ENCODE measurements around the gene CHID1.

Gene CHID1

GRCh38 chr11:871472-871871, 39.1 kb downstream of the CHID1 start:
- no peak for DNase-seq
- Histone ChIP-seq H3K27ac (no peak overlapping the region), H3K9me3 (ENCODE audit: severe bottlenecking) (no peaks in the 10 kb centered on the region), H3K27me3 (ENCODE audit: insufficient read depth, low read depth, severe bottlenecking) (no peaks in the 10 kb centered on the region), H3K36me3 (peaks cover 20% of the 10 kb centered on the region), H3K4me3 (ENCODE audit: low read depth, low read length) (no peak overlapping the region)
- TF ChIP-seq CTCF (IDR thresholded peaks at IDR 0.05; ENCODE audit: low read depth, low read length) = no peak

GRCh38 chr11:870418-870817, 40.2 kb downstream of the CHID1 start:
- Histone ChIP-seq H3K27ac (peak overlapping the region; percentile 56), H3K27me3 (ENCODE audit: insufficient read depth, low read depth, severe bottlenecking) (no peaks in the 10 kb centered on the region), H3K9me3 (ENCODE audit: severe bottlenecking) (no peaks in the 10 kb centered on the region), H3K36me3 (peaks cover 30% of the 10 kb centered on the region), H3K4me3 (ENCODE audit: low read depth, low read length) (no peak overlapping the region)
- no peak for TF ChIP-seq CTCF (IDR thresholded peaks at IDR 0.05; ENCODE audit: low read depth, low read length)
- DNase-seq = no peak

GRCh38 chr11:870127-870413, 40.5 kb downstream of the CHID1 start:
- DNase-seq = peak; percentile 71
- Histone ChIP-seq H3K27ac (peak overlapping the region; percentile 56), H3K36me3 (peaks cover 30% of the 10 kb centered on the region), H3K9me3 (ENCODE audit: severe bottlenecking) (no peaks in the 10 kb centered on the region), H3K27me3 (ENCODE audit: insufficient read depth, low read depth, severe bottlenecking) (no peaks in the 10 kb centered on the region), H3K4me3 (ENCODE audit: low read depth, low read length) (no peak overlapping the region)
- TF ChIP-seq CTCF (IDR thresholded peaks at IDR 0.05; ENCODE audit: low read depth, low read length) = peak; percentile 76

GRCh38 chr11:869399-870126, 41.0 kb downstream of the CHID1 start:
- no peaks in the 10 kb centered on the region for H3K27me3 ChIP-seq (ENCODE audit: insufficient read depth, low read depth, severe bottlenecking)
- H3K4me3 ChIP-seq (ENCODE audit: low read depth, low read length) = no peak overlapping the region
- no peak for DNase-seq
- H3K36me3 ChIP-seq = peaks cover 27% of the 10 kb centered on the region
- H3K9me3 ChIP-seq (ENCODE audit: severe bottlenecking) = no peaks in the 10 kb centered on the region
- no peak for TF ChIP-seq CTCF (IDR thresholded peaks at IDR 0.05; ENCODE audit: low read depth, low read length)
- peak overlapping the region; percentile 56 for H3K27ac ChIP-seq

GRCh38 chr11:868802-869201, 41.8 kb downstream of the CHID1 start:
- no peak overlapping the region for H3K4me3 ChIP-seq (ENCODE audit: low read depth, low read length)
- H3K36me3 ChIP-seq = peaks cover 24% of the 10 kb centered on the region
- no peak overlapping the region; the same call in 1 of the 2 replicates for H3K27ac ChIP-seq
- no peak for DNase-seq
- no peaks in the 10 kb centered on the region for H3K9me3 ChIP-seq (ENCODE audit: severe bottlenecking)
- no peak for TF ChIP-seq CTCF (IDR thresholded peaks at IDR 0.05; ENCODE audit: low read depth, low read length)
- no peaks in the 10 kb centered on the region for H3K27me3 ChIP-seq (ENCODE audit: insufficient read depth, low read depth, severe bottlenecking)

GRCh38 chr11:868394-868793, 42.2 kb downstream of the CHID1 start:
- no peaks in the 10 kb centered on the region for H3K9me3 ChIP-seq (ENCODE audit: severe bottlenecking)
- TF ChIP-seq CTCF (IDR thresholded peaks at IDR 0.05; ENCODE audit: low read depth, low read length) = no peak
- H3K4me3 ChIP-seq (ENCODE audit: low read depth, low read length) = no peak overlapping the region
- no peak for DNase-seq
- peaks cover 25% of the 10 kb centered on the region for H3K36me3 ChIP-seq
- H3K27ac ChIP-seq = no peak overlapping the region
- no peaks in the 10 kb centered on the region for H3K27me3 ChIP-seq (ENCODE audit: insufficient read depth, low read depth, severe bottlenecking)

Measured in WERI-Rb-1 (cell line).